HCT116 (cell line): ENCODE results near the gene BCAR3. TPM values are rescaled to one million over a fixed set of nuclear protein-coding genes. Genes with fewer than 3 reads are reported as not detected.

Experiments
- ATAC-seq: fragments of 200-7000 bp; cut with Tn5 transposase; 2 replicates; pipeline ENCODE4 v1.9.1; 2020; ENCODE audit warnings: mild to moderate bottlenecking, moderate library complexity
- BruUV-seq: library from RNA; stranded (reverse); fragments of 400-500 nt; replicated peaks from 2 replicates; lab custom pipeline; 2021; lab: Mats Ljungman, UMichigan
- CTCF ChIA-PET: fragments of 300-600 bp; sonication (Branson Sonifier 250); formaldehyde crosslinking; loops from one replicate; lab custom pipeline; 2021; ENCODE audit warnings: antibody characterized with exemption; lab: Charles Lee
- POLR2A ChIA-PET: fragments of 300-600, 350-600 bp; sonication (Branson Sonifier 250); formaldehyde crosslinking; loops from one replicate; lab custom pipeline; 2021; ENCODE audit warnings: antibody characterized with exemption; lab: Charles Lee
- RAD21 ChIA-PET, 2 experiments: fragments of 300-600 bp; sonication (Branson Sonifier 250); formaldehyde crosslinking; loops; one replicate each; lab custom pipeline; 2023; ENCODE audit warnings: low total read pairs in 2 of 2; ENCODE audit not compliant: uncharacterized antibody in 2 of 2, unreplicated experiment in 2 of 2, low non-redundant PET in 1 of 2; lab: Charles Lee
- DNase-seq: peaks from one replicate; pipeline ENCODE4 v3.0.0-alpha.2; 2010; ENCODE audit warnings: low read depth, low spot score
- H2AFZ ChIP-seq: fragments of 200-600 bp; shearing (Covaris generic), sonication (generic); 2 replicates; pipeline ENCODE4 v1.6.1; 2017; ENCODE audit warnings: low read depth, mixed run types, mixed read lengths, antibody characterized with exemption, low read length; ENCODE audit not compliant: poor library complexity, severe bottlenecking
- H3K27ac ChIP-seq: 2 replicates; pipeline ENCODE4 v1.5.1; 2012; ENCODE audit warnings: low read depth, low read length
- H3K27me3 ChIP-seq: fragments of 200-600 bp; sonication (generic); 2 replicates; pipeline ENCODE4 v1.6.1; 2016; ENCODE audit warnings: mixed run types, low read length, mixed read lengths; ENCODE audit not compliant: insufficient read depth
- H3K36me3 ChIP-seq, 2 experiments: fragments of 200-500 bp in 1 of 2; fragments of 200-600 bp in 1 of 2; sonication (Bioruptor generic) in 1 of 2; sonication (generic) in 1 of 2; 2 replicates each; pipeline versions ENCODE4 v1.5.1 to v1.6.1; 2014 to 2016; ENCODE audit warnings: low read length in 2 of 2, inconsistent platforms in 1 of 2, mixed read lengths in 1 of 2, mixed run types in 1 of 2; ENCODE audit not compliant: insufficient read depth in 2 of 2, control insufficient read depth in 1 of 2
- H3K4me1 ChIP-seq, 2 experiments: fragments of 200-600 bp in 1 of 2; sonication (generic) in 1 of 2; 2 replicates each; pipeline versions ENCODE4 v1.5.1 to v1.6.1; 2012 to 2017; ENCODE audit warnings: low read length in 2 of 2, inconsistent platforms in 1 of 2, mild to moderate bottlenecking in 1 of 2, mixed read lengths in 1 of 2, mixed run types in 1 of 2, moderate library complexity in 1 of 2; ENCODE audit not compliant: insufficient read depth in 2 of 2, control insufficient read depth in 1 of 2
- H3K4me2 ChIP-seq: fragments of 200-600 bp; sonication (generic); 2 replicates; pipeline ENCODE4 v1.6.1; 2017; ENCODE audit warnings: mixed run types, low read length, mixed read lengths
- H3K4me3 ChIP-seq, 2 experiments: fragments of 200-600 bp in 1 of 2; sonication (generic) in 1 of 2; replicated peaks in 1 of 2; 2 replicates each; pipeline ENCODE4 v1.5.1; 2011 to 2016; ENCODE audit warnings: low read length in 2 of 2, control low read depth in 1 of 2, low read depth in 1 of 2, mild to moderate bottlenecking in 1 of 2, mixed read lengths in 1 of 2, mixed run types in 1 of 2
- H3K79me2 ChIP-seq: fragments of 200-600 bp; sonication (generic); 2 replicates; pipeline ENCODE4 v1.6.1; 2017; ENCODE audit warnings: mild to moderate bottlenecking, mixed run types, low read length, moderate library complexity, mixed read lengths; ENCODE audit not compliant: insufficient read depth
- H3K9ac ChIP-seq: fragments of 200-600 bp; sonication (generic); 2 replicates; pipeline ENCODE4 v1.6.1; 2016; ENCODE audit warnings: low read length, mixed read lengths
- H3K9me2 ChIP-seq: fragments of 200-600 bp; sonication (generic), shearing (Covaris generic); 2 replicates; pipeline ENCODE4 v1.6.1; 2017; ENCODE audit warnings: mixed run types, mild to moderate bottlenecking, moderate library complexity; ENCODE audit not compliant: insufficient read depth
- H3K9me3 ChIP-seq, 2 experiments: fragments of 200-500 bp in 1 of 2; fragments of 200-600 bp in 1 of 2; sonication (Bioruptor generic) in 1 of 2; sonication (generic) in 1 of 2; 2 replicates each; pipeline ENCODE4 v1.6.1; 2014 to 2017; ENCODE audit warnings: low read length in 2 of 2, mixed read lengths in 2 of 2, inconsistent platforms in 1 of 2, low read depth in 1 of 2, mild to moderate bottlenecking in 1 of 2, mixed run types in 1 of 2, moderate library complexity in 1 of 2; ENCODE audit not compliant: control insufficient read depth in 1 of 2, insufficient read depth in 1 of 2
- H4K20me1 ChIP-seq: fragments of 200-600 bp; sonication (generic), shearing (Covaris generic); 2 replicates; pipeline ENCODE4 v1.6.1; 2017; ENCODE audit warnings: mixed run types, mild to moderate bottlenecking, moderate library complexity; ENCODE audit not compliant: insufficient read depth
- CEBPB ChIP-seq: IDR thresholded peaks from 2 replicates; pipeline ENCODE4 v1.6.1; 2012; ENCODE audit warnings: low read depth
- EGR1 ChIP-seq: IDR thresholded peaks from 2 replicates; pipeline ENCODE4 v1.6.1; 2012; ENCODE audit warnings: low read depth
- ELF1 ChIP-seq: IDR thresholded peaks from 2 replicates; pipeline ENCODE4 v1.6.1; 2012; ENCODE audit warnings: low read depth, borderline replicate concordance
- EZH2phosphoT487 ChIP-seq: fragments of 200-600 bp; IDR thresholded peaks from 2 replicates; pipeline ENCODE4 v1.6.1; 2018; ENCODE audit warnings: antibody characterized with exemption, borderline replicate concordance
- FOSL1 ChIP-seq: IDR thresholded peaks from 2 replicates; pipeline ENCODE4 v1.6.1; 2012; ENCODE audit warnings: low read depth
- POLR2AphosphoS5 ChIP-seq: IDR thresholded peaks from 2 replicates; pipeline ENCODE4 v1.6.1; 2011; ENCODE audit warnings: mild to moderate bottlenecking, low read depth, low read length, moderate library complexity
- SP1 ChIP-seq: IDR thresholded peaks from 2 replicates; pipeline ENCODE4 v1.6.1; 2012; ENCODE audit warnings: low read depth
- TCF7L2 ChIP-seq: IDR thresholded peaks from 2 replicates; pipeline ENCODE4 v1.7.0; 2011; ENCODE audit warnings: borderline replicate concordance, inconsistent platforms; ENCODE audit not compliant: insufficient read depth, insufficient read length; ENCODE audit errors: extremely low read depth
- ZNF274 ChIP-seq: fragments of 200-500 bp; sonication (Bioruptor generic); IDR thresholded peaks from 2 replicates; pipeline ENCODE4 v1.6.1; 2014; ENCODE audit warnings: mild to moderate bottlenecking, low read depth, low read length, inconsistent platforms
- intact Hi-C: fragments of 100-400 bp; cut with micrococcal nuclease; formaldehyde crosslinking; loops from 2 replicates; pipeline ENCODE4 v1.10.0; 2022
- total RNA-seq: library from RNA; stranded (reverse); gene quantifications from one replicate; pipeline ENCODE4 v1.2.1, GENCODE V29; 2021; ENCODE audit not compliant: unreplicated experiment
- TF ChIP-seq, protein P1 (sequence below): IDR thresholded peaks from 2 replicates; pipeline ENCODE4 v1.6.1; 2012; ENCODE audit warnings: low read depth
- TF ChIP-seq, protein P2 (sequence below): IDR thresholded peaks from 2 replicates; pipeline ENCODE4 v1.6.1; 2012

BCAR3 gene
- total RNA-seq, 1 experiment from 2014 or later: 24.5 TPM

DNA sequence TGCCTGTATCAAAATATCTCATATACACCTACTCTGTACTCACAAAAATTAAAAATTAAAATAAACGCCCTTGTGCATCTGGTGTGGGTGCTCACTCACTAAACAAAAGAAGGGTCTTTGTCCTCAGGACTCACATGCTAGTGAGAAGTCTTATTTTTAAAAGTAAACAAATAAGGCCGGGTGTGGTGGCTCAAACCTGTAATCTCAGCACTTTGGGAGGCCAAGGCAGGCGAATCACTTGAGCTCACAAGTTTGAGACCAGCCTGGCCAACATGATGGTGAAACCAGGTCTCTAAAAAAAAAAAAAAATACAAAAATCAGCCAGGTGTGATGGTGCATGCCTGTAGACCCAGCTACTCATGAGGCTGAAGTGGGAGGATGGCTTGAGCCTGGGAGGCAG lies 51.5 kb downstream of the BCAR3 start:
- no peaks in the 10 kb centered on the region for H4K20me1 ChIP-seq
- DNase-seq: no peak
- no TSS peak for BruUV-seq
- TF ChIP-seq EGR1: no peak
- no peak for TF ChIP-seq ELF1
- TF ChIP-seq, protein P1, sequence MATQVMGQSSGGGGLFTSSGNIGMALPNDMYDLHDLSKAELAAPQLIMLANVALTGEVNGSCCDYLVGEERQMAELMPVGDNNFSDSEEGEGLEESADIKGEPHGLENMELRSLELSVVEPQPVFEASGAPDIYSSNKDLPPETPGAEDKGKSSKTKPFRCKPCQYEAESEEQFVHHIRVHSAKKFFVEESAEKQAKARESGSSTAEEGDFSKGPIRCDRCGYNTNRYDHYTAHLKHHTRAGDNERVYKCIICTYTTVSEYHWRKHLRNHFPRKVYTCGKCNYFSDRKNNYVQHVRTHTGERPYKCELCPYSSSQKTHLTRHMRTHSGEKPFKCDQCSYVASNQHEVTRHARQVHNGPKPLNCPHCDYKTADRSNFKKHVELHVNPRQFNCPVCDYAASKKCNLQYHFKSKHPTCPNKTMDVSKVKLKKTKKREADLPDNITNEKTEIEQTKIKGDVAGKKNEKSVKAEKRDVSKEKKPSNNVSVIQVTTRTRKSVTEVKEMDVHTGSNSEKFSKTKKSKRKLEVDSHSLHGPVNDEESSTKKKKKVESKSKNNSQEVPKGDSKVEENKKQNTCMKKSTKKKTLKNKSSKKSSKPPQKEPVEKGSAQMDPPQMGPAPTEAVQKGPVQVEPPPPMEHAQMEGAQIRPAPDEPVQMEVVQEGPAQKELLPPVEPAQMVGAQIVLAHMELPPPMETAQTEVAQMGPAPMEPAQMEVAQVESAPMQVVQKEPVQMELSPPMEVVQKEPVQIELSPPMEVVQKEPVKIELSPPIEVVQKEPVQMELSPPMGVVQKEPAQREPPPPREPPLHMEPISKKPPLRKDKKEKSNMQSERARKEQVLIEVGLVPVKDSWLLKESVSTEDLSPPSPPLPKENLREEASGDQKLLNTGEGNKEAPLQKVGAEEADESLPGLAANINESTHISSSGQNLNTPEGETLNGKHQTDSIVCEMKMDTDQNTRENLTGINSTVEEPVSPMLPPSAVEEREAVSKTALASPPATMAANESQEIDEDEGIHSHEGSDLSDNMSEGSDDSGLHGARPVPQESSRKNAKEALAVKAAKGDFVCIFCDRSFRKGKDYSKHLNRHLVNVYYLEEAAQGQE: no peak
- no peak for TF ChIP-seq SP1
- no peak for TF ChIP-seq FOSL1
- TF ChIP-seq EZH2phosphoT487: no peak
- no peak for TF ChIP-seq CEBPB
- TF ChIP-seq POLR2AphosphoS5: no peak
- TF ChIP-seq TCF7L2: no peak
- TF ChIP-seq, protein P2, sequence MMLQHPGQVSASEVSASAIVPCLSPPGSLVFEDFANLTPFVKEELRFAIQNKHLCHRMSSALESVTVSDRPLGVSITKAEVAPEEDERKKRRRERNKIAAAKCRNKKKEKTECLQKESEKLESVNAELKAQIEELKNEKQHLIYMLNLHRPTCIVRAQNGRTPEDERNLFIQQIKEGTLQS: no peak
- no peak for TF ChIP-seq ZNF274
- CTCF ChIA-PET: interaction anchor here (0.9 to 6.7 kb wide), 26 partner anchors 8 to 706 kb away, joined by 3 to 208 read pairs (median 5); partner anchors contain the start of gene BCAR3
- no peak overlapping the region for H3K4me2 ChIP-seq
- no peak for ATAC-seq
- RAD21 ChIA-PET: interaction anchor here (0.9 to 3.6 kb wide), 8 partner anchors 72 to 221 kb away, joined by 3 to 59 read pairs (median 8); no protein-coding TSS in a partner anchor
- H3K36me3 ChIP-seq: peaks cover 0 to 4% of the 10 kb centered on the region in 2 experiments; a peak in 2 of 4 replicates
- H3K27me3 ChIP-seq: no peaks in the 10 kb centered on the region
- H3K9me2 ChIP-seq: no peaks in the 10 kb centered on the region
- no peak overlapping the region for H3K4me3 ChIP-seq
- H2AFZ ChIP-seq: no peak overlapping the region
- intact Hi-C loops: loop anchor here (5.0 kb wide), 1 partner anchor 107 kb away; no protein-coding TSS in a partner anchor
- H3K4me1 ChIP-seq: peaks cover 0 to 61% of the 10 kb centered on the region in 2 experiments; a peak in 2 of 4 replicates
- no peak overlapping the region for H3K9ac ChIP-seq
- POLR2A ChIA-PET: interaction anchor here (0.7 to 1.9 kb wide), 2 partner anchors 62 to 183 kb away, joined by 3 to 8 read pairs; no protein-coding TSS in a partner anchor
- no peak overlapping the region for H3K27ac ChIP-seq
- no peaks in the 10 kb centered on the region for H3K9me3 ChIP-seq
- H3K79me2 ChIP-seq: peaks cover 96% of the 10 kb centered on the region
